A549 treated with CORT108297 at 1 μM for 4 hours (cell line): Measurements from ENCODE around the gene OR51E2. TPM values are rescaled to one million over a fixed set of nuclear protein-coding genes. Genes with fewer than 3 reads are reported as not detected.

Source experiments
- total RNA-seq: library from RNA; stranded (reverse); fragments of 200-300 nt; extraction: Qiagen RNA extraction; gene quantifications from 5 replicates; pipeline ENCODE4 v1.2.3, GENCODE V29; 2022

Gene OR51E2, protein sequence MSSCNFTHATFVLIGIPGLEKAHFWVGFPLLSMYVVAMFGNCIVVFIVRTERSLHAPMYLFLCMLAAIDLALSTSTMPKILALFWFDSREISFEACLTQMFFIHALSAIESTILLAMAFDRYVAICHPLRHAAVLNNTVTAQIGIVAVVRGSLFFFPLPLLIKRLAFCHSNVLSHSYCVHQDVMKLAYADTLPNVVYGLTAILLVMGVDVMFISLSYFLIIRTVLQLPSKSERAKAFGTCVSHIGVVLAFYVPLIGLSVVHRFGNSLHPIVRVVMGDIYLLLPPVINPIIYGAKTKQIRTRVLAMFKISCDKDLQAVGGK
- total RNA-seq, result not detected in 5 replicates

DNA sequence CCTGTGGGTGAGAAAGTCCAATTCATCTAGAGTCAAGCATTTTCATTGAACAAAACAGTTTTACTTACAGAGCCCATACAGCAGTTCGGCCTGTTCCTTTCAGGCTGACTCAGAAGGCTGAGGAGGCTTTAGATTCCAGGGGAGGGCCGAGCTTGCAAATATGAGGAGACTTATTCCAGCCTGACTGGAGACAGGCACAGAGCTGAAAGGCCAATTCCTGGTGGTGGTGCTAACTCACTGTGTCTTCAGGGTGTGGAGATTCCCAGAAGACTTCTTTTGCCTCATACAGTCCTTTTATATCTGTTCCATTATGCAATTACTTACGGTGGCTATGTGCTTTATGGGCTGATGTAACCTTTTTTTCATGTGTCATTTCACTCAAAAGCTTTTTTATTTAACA lies at the start of gene OR51E2:
Gene OR51E2, minus strand, starts transcription at position 269 of the 400 bp plus-strand sequence. CDS start 15,142 bp downstream, outside the sequence.

DNA sequence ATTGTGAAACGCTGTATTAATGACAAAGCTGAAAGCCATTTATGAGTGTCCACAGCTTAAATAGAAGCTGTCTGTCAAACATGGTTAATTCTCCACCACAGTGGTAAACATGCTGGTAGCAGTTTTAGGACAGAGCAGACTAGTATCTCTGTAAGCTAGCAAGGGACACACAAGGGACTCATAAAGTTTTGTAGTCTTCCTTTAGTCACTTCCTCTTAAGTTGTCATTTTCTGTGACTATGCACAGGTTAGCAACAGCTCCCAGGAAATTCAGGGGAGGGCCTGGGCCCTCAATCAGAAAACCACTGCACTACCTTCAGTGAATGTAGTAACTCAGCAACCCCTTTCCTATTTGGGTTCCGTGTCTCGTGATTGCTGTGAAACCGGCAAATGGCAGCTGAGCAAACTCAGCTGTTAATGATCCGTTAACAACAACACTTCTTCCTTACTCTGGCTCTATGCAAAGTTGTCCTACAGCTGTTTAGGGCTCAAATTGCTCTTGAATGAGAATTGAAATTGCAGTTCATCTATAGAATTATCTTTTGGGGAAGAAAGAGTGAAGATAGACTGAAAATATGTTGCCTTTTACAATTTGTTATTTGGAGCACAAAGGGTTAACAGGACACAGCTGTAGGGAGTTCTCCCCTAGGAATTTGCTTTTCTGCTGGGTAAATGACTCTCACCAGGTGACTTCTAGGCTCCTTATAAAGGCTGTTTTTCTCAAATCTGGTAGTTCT lies 6.6 kb upstream of the OR51E2 start, which contains the start of gene MMP26:
Gene MMP26, plus strand, starts transcription at position 731 of the 736 bp plus-strand sequence.

DNA sequence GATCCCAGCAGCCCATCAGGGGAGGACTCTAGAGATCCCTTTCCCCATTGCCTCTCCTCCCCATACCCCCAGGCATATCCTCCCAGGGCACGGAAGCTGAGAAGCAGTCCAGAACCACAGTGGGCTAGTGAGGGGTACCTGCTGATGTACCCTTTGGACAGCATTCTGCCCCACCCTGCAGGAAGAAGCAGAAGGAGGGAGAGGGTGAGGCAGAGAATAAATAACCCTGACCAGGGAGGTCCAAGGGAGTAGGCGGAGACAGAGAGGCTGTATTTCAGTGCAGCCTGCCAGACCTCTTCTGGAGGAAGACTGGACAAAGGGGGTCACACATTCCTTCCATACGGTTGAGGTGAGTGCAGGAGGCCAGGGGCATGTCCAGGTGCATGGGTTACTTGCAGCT lies 54.0 kb downstream of the OR51E2 start, which contains the start of gene OR51E1:
Gene OR51E1, plus strand, starts transcription at position 301 of the 400 bp plus-strand sequence. CDS start 8,545 bp downstream, outside the sequence.

DNA sequence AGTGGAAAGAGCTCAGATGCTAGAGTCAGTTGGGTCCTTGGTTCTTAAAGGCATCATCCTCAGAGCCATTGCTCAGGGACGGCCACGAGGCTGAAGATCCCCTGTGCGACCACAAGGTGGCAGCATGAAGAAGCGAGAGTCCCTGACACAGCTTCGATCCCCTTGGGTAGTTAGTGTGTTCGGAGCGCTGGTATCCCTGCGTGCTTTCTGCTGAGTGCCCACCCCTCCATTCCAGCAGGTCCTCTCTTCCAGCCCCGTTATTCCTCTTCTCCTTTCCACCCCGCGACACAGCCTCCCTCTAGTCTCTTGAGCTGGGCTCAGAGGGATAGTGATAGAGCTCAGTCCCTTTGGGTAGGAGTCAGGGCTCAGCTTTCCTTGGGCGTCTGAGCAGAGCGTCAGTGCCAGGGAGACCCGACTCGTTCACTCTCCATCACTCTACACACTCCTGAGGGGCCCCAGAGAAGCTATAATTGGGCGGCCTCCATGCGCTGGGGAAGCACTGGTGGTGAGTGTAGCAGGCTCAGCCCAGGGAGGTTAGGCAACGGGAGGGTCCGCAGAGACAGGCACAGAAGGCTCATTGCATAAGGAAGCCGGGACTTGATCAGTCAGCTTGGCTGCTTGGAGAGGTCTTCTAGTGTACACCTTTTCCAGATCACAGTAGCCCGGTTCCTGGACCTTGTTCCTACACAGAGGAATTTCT lies 60.5 kb downstream of the OR51E2 start, which contains the start of gene OR51D1:
Gene OR51D1, plus strand, starts transcription at position 516 of the 700 bp plus-strand sequence. CDS start 2,314 bp downstream, outside the sequence.

Other genes with a start within 250 kb of the OR51E2 start
- not detected in 5 replicates for gene OR52K2, start 248.6 kb downstream of the OR51E2 start, total RNA-seq
- not detected in 5 replicates for gene OR52K1, start 215.2 kb downstream of the OR51E2 start, total RNA-seq
- not detected in 5 replicates for gene OR52M1, start 152.7 kb downstream of the OR51E2 start, total RNA-seq
- not detected in 5 replicates for gene OR52I2, start 116.1 kb downstream of the OR51E2 start, total RNA-seq
- gene OR52I1, start 103.8 kb downstream of the OR51E2 start, total RNA-seq, result not detected in 5 replicates
- gene TRIM68, start 89.6 kb downstream of the OR51E2 start, total RNA-seq, result 8.3 to 10.6 TPM (median 8.9 TPM) in 5 replicates
- gene OR51D1, start 60.4 kb downstream of the OR51E2 start, total RNA-seq, result not detected in 5 replicates
- gene OR51E1, start 53.9 kb downstream of the OR51E2 start, total RNA-seq, result not detected in 5 replicates
- gene MMP26, start 6.9 kb upstream of the OR51E2 start, total RNA-seq, result 0.14 TPM in 1 of 5 replicates, not detected in the others
- not detected in 5 replicates for gene OR51F1, start 72.1 kb upstream of the OR51E2 start, total RNA-seq
- not detected in 5 replicates for gene OR52R1, start 106.5 kb upstream of the OR51E2 start, total RNA-seq
- not detected in 5 replicates for gene OR51F2, start 123.5 kb upstream of the OR51E2 start, total RNA-seq
- not detected in 5 replicates for gene OR51S1, start 151.4 kb upstream of the OR51E2 start, total RNA-seq
- gene OR51T1, start 184.0 kb upstream of the OR51E2 start, total RNA-seq, result not detected in 5 replicates
- gene OR51A7, start 205.9 kb upstream of the OR51E2 start, total RNA-seq, result not detected in 5 replicates
- gene OR51G2, start 221.5 kb upstream of the OR51E2 start, total RNA-seq, result not detected in 5 replicates
- gene OR51G1, start 226.5 kb upstream of the OR51E2 start, total RNA-seq, result not detected in 5 replicates
- not detected in 5 replicates for gene OR51A4, start 249.8 kb upstream of the OR51E2 start, total RNA-seq